Activated naive CD4-positive, alpha-beta T cell treated with anti-CD3 and anti-CD28 coated beads, Interleukin-2, amount 10 ng/mL, durations not matched to agents 7 days and 5 days (primary cell): ENCODE measurements around the gene MR1.

Experiments used
- CTCF ChIA-PET: fragments of 350-600 bp; sonication (Branson Sonifier 250); formaldehyde crosslinking; loops from one replicate; lab custom pipeline; 2021; ENCODE audit warnings: antibody characterized with exemption; lab: Charles Lee
- DNase-seq: peaks from one replicate; pipeline ENCODE4 v3.0.0-alpha.2; 2020
- H3K27ac Mint-ChIP-seq: one replicate; pipeline ENCODE4 v1.8.0; 2021; ENCODE audit warnings: mild to moderate bottlenecking, moderate library complexity, mixed read lengths
- H3K27me3 Mint-ChIP-seq: one replicate; pipeline ENCODE4 v1.8.0; 2021; ENCODE audit warnings: mild to moderate bottlenecking, mixed read lengths
- H3K36me3 Mint-ChIP-seq: one replicate; pipeline ENCODE4 v1.8.0; 2021; ENCODE audit warnings: mixed read lengths
- H3K4me1 Mint-ChIP-seq: one replicate; pipeline ENCODE4 v1.8.0; 2021; ENCODE audit warnings: mixed read lengths
- H3K4me3 Mint-ChIP-seq: one replicate; pipeline ENCODE4 v1.8.0; 2021; ENCODE audit warnings: mild to moderate bottlenecking, moderate library complexity, mixed read lengths
- H3K9me3 Mint-ChIP-seq: one replicate; pipeline ENCODE4 v1.8.0; 2021; ENCODE audit warnings: mixed read lengths

Gene MR1

GRCh38 chr1:181104790-181105133, 71.0 kb downstream of the MR1 start:
- CTCF ChIA-PET = interaction anchor here (0.7 to 8.3 kb wide), 9 partner anchors 10 to 81 kb away, joined by 3 to 59 read pairs (median 5); no protein-coding TSS in a partner anchor
- peak; percentile 64 for DNase-seq
- peak overlapping the region; percentile 57 for H3K27ac Mint-ChIP-seq
- H3K36me3 Mint-ChIP-seq = no peaks in the 10 kb centered on the region
- H3K4me1 Mint-ChIP-seq = peaks cover 76% of the 10 kb centered on the region
- peaks cover 48% of the 10 kb centered on the region for H3K27me3 Mint-ChIP-seq
- H3K9me3 Mint-ChIP-seq = no peaks in the 10 kb centered on the region
- peak overlapping the region; percentile 79 for H3K4me3 Mint-ChIP-seq

DNA sequence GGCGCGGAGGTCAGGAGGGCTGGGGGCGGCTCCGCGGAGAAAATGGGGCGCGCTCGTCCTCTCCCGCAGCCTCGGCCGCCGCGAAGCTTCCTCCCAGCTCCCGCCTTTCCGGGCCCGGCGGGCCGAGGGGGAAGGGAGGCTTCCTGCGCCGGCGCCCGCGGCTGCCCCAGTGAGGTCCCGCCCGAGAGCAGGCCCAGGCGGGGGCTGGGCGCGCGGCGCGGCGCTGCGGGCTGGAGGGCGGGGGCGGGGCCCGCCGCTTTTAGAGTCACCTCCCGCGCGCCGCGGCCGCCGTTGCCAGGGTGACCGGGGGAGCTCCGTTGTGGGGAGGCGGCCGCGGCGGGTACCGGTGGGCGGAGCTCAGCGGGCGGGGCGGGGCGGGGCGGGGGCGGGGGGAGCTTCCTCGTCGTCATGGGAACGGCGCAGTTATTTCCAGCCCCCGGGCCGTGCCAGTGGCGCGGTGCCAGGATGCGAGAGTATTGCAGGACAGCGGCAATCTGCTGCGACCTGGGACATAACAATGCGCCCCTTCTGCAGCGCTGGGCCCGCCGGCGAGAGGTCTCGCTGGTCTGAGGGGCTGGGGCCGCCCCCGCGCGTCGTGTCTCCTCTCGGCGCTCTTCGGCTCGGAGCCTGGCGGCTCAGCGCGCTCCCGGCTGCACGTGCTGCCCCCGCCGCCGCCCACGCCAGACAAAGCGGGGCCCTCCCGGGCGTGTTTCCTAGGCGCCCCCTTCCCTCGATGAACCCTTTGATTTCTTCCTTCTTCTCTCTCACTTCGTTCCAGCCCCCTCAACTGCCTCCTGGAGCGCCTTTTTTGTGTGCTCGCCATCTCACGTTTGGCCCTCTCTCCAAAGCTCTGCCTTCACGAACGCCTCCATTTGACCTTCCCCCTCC, 71.6 kb downstream of the MR1 start:
- peak overlapping the region; percentile 1 for H3K27ac Mint-ChIP-seq
- H3K9me3 Mint-ChIP-seq = no peaks in the 10 kb centered on the region
- peak overlapping the region; percentile 79 for H3K4me3 Mint-ChIP-seq
- peaks cover 55% of the 10 kb centered on the region for H3K27me3 Mint-ChIP-seq
- H3K4me1 Mint-ChIP-seq = peaks cover 70% of the 10 kb centered on the region
- DNase-seq = peak; percentile 94
- CTCF ChIA-PET = interaction anchor here (0.7 to 8.3 kb wide), 9 partner anchors 9 to 82 kb away, joined by 3 to 59 read pairs (median 5); no protein-coding TSS in a partner anchor
- H3K36me3 Mint-ChIP-seq = no peaks in the 10 kb centered on the region

GRCh38 chr1:181106022-181106312, 72.2 kb downstream of the MR1 start:
- peak overlapping the region; percentile 74 for H3K4me3 Mint-ChIP-seq
- peaks cover 60% of the 10 kb centered on the region for H3K27me3 Mint-ChIP-seq
- no peaks in the 10 kb centered on the region for H3K9me3 Mint-ChIP-seq
- peak overlapping the region; percentile 1 for H3K27ac Mint-ChIP-seq
- CTCF ChIA-PET = interaction anchor here (1.5 to 8.3 kb wide), 5 partner anchors 9 to 34 kb away, joined by 4 to 59 read pairs (median 8); no protein-coding TSS in a partner anchor
- H3K36me3 Mint-ChIP-seq = no peaks in the 10 kb centered on the region
- no peak for DNase-seq
- H3K4me1 Mint-ChIP-seq = peaks cover 64% of the 10 kb centered on the region

GRCh38 chr1:181106479-181106878, 72.7 kb downstream of the MR1 start:
- H3K4me1 Mint-ChIP-seq = peaks cover 59% of the 10 kb centered on the region

DNA sequence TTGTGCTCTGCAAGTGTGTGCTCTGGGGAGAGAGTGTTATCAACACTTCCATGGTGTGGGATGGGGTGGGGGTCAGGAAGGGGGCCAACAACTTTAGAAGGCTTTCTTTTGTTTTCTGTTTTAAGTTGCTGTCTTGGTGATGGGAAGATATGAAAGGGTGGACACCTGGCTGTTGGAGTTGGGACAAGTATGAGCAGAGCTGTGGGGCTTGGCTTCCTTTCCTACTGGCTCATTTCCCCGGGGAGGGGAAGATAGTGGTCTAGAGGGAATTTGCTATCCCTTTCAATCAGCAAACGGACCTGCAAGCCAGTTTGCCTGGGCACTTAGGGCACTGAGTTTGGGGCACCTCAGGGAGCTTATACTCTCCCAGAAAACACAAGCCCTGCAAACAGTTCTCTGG, 73.9 kb downstream of the MR1 start:
- Mint-ChIP-seq H3K36me3 (no peaks in the 10 kb centered on the region), H3K9me3 (no peaks in the 10 kb centered on the region), H3K27me3 (peaks cover 76% of the 10 kb centered on the region), H3K27ac (no peak overlapping the region), H3K4me3 (no peak overlapping the region), H3K4me1 (peaks cover 52% of the 10 kb centered on the region)
- CTCF ChIA-PET = interaction anchor here (0.8 to 8.3 kb wide), 5 partner anchors 22 to 423 kb away, joined by 3 to 59 read pairs (median 3); no protein-coding TSS in a partner anchor
- DNase-seq = no peak

More at GRCh38 chr1:181106479-181106878, 72.7 kb downstream of the MR1 start:
- H3K36me3 Mint-ChIP-seq = no peaks in the 10 kb centered on the region
- CTCF ChIA-PET = interaction anchor here (0.8 to 8.3 kb wide), 5 partner anchors 8 to 38 kb away, joined by 4 to 59 read pairs (median 8); no protein-coding TSS in a partner anchor
- no peaks in the 10 kb centered on the region for H3K9me3 Mint-ChIP-seq
- no peak overlapping the region for H3K27ac Mint-ChIP-seq
- no peak for DNase-seq
- H3K4me3 Mint-ChIP-seq = peak overlapping the region; percentile 27
- H3K27me3 Mint-ChIP-seq = peaks cover 66% of the 10 kb centered on the region

DNA sequence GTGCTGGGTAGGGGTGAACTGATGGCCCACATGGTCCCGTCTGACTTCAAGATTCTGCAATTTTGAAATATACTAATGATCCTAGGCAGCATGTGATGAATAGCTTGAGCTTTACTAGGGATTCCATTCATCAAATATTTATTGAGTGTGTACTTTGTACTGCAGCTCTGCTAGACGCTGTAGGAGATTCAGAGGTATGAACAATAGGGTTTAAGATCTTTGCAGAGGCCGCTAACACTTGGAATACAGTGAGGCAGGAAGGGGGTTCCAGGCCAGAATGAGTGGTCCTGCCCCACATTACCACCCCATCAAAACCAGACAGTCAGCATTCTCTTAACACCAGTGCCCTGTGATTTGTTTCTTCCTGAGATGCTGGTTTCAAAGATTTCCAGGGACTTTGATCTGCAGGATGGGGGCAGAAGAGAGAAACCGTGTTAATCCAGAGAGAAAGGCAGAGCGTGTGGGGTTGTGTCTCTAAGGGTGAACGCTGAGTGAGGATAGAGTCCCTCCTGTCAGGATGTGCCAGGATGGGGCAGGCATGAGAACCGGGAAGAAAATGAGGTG, 74.6 kb downstream of the MR1 start:
- Mint-ChIP-seq H3K4me3 (no peak overlapping the region), H3K27ac (no peak overlapping the region), H3K9me3 (no peaks in the 10 kb centered on the region), H3K36me3 (no peaks in the 10 kb centered on the region), H3K4me1 (peaks cover 46% of the 10 kb centered on the region), H3K27me3 (peaks cover 80% of the 10 kb centered on the region)
- DNase-seq = no peak
- CTCF ChIA-PET = interaction anchor here (0.6 to 8.3 kb wide), 5 partner anchors 23 to 378 kb away, joined by 3 to 59 read pairs (median 3); no protein-coding TSS in a partner anchor

DNA sequence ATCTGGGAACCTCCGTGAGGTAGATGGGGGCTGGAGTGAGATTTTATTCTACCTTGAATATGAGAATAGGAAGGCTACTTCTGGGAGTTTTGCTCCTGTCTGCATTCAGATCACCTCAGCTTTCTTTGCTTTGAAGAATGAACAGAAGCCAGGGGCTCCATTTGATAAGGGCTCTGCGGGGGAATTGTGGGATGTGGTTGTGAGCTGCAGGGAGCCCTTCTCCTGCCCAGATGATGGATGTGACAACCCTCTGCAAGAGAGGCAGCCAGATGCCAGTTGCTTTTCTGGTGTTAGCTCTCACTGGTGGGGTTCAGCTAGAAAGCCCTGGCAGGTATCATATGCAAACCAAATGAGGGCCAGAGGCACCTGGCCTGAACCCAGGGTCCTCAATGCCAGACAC, 76.2 kb downstream of the MR1 start:
- Mint-ChIP-seq H3K9me3 (no peaks in the 10 kb centered on the region), H3K4me3 (no peak overlapping the region), H3K4me1 (peaks cover 33% of the 10 kb centered on the region), H3K36me3 (no peaks in the 10 kb centered on the region), H3K27ac (no peak overlapping the region), H3K27me3 (peaks cover 85% of the 10 kb centered on the region)
- DNase-seq = no peak
- CTCF ChIA-PET = interaction anchor here (0.8 to 8.3 kb wide), 3 partner anchors 26 to 71 kb away, joined by 3 to 59 read pairs (median 3); no protein-coding TSS in a partner anchor
